NCI-H345 treated with DMSO at 0.1 percent for 48 hours (cell line): Measurements from ENCODE around the gene MAN1C1.
A peak's percentile ranks its signal among the peaks of the same experiment; 100 is the strongest.

ENCODE experiments used
- DNase-seq: peaks from one replicate; lab custom pipeline; 2025; ENCODE audit not compliant: unreplicated experiment; lab: John Stamatoyannopoulos, UW

The MAN1C1 gene

GRCh38 chr1:25774206-25774803 lies 157.7 kb downstream of the MAN1C1 start:
- DNase-seq = no peak

GRCh38 chr1:25774921-25775771 lies 158.6 kb downstream of the MAN1C1 start:
- DNase-seq = peak; percentile 38

GRCh38 chr1:25779388-25779787 lies 162.8 kb downstream of the MAN1C1 start:
- no peak for DNase-seq

- no peak for DNase-seq
Observed at GRCh38 chr1:25779894-25780293, 163.3 kb downstream of the MAN1C1 start.

- DNase-seq = no peak
Observed at GRCh38 chr1:25780318-25781129, 163.9 kb downstream of the MAN1C1 start.

- DNase-seq = no peak
Observed at GRCh38 chr1:25781130-25781433, 164.5 kb downstream of the MAN1C1 start.

- no peak for DNase-seq
Observed at GRCh38 chr1:25782608-25783201, 166.1 kb downstream of the MAN1C1 start.

GRCh38 chr1:25784575-25785051 lies 168.0 kb downstream of the MAN1C1 start:
- no peak for DNase-seq

GRCh38 chr1:25785333-25786067 lies 168.9 kb downstream of the MAN1C1 start:
- no peak for DNase-seq

- no peak for DNase-seq
Observed at GRCh38 chr1:25786887-25787759, 170.5 kb downstream of the MAN1C1 start.

- DNase-seq = no peak
Observed at GRCh38 chr1:25787760-25788166, 171.2 kb downstream of the MAN1C1 start.

GRCh38 chr1:25790472-25790871 lies 173.9 kb downstream of the MAN1C1 start:
- DNase-seq = no peak

GRCh38 chr1:25792115-25792514 lies 175.5 kb downstream of the MAN1C1 start:
- DNase-seq = no peak

- DNase-seq = no peak
Observed at GRCh38 chr1:25793585-25794170, 177.1 kb downstream of the MAN1C1 start.

GRCh38 chr1:25794325-25794724 lies 177.7 kb downstream of the MAN1C1 start:
- no peak for DNase-seq

GRCh38 chr1:25795211-25795610 lies 178.6 kb downstream of the MAN1C1 start:
- no peak for DNase-seq

- DNase-seq = no peak
Observed at GRCh38 chr1:25795946-25796810, 179.6 kb downstream of the MAN1C1 start.

- peak; percentile 83 for DNase-seq
Observed at GRCh38 chr1:25796811-25797458, 180.3 kb downstream of the MAN1C1 start.
